ENCODE data around the gene PPARD. TPM values are rescaled to one million over a fixed set of nuclear protein-coding genes. Genes with fewer than 3 reads are reported as not detected.
A peak's percentile ranks its signal among the peaks of the same experiment; 100 is the strongest.

The PPARD gene
- total and polyA plus RNA-seq, 2 of the 13 experiments (the other 11 are each of a cell fraction or from before 2014, with no cell fraction given), result 6.1 to 13.3 TPM

DNA sequence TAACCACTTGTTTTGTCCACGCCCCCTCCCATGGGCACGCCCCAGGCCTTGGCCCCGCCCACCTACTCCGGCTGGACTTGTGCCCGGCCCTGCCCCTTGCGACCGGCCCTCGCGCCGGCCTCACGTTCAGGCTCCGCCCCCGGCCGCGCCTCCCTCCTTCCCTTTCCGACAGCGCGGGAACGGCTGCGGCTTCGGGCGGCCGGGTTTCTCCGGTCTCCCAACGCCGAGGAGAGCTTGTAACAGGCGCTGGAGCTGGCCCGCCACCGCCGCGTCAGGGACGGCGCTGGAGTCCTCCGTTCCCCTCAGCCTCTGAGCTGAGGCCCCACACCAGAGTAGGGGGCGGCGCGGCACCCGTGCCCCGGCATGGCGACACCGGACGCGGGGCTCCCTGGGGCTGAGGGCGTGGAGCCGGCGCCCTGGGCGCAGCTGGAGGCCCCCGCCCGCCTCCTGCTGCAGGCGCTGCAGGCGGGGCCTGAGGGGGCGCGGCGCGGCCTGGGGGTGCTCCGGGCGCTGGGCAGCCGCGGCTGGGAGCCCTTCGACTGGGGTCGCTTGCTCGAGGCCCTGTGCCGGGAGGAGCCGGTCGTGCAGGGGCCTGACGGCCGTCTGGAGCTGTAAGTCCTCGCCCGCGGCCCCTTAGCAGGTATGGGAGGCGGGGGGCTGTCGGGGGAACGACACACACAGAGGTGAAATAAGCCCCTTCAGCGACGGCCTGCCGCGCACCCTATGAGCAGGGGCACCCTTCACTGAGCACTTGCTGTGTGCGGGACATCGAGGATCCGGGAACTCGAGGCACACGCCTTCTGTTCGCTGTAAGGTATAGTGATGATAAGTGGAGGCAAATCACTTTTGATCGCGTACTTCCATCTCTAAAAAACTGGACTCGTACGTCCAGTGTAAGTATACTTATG is 110.1 kb downstream of the PPARD start, which contains the start of gene FANCE (continued):
- TF ChIP-seq PAWR (CRISPR knock-in tag; IDR thresholded peaks at IDR 0.05; ENCODE audit: borderline replicate concordance) (no peak), FLYWCH1 (CRISPR knock-in tag; IDR thresholded peaks at IDR 0.05) (no peak), NCOR1 (IDR thresholded peaks at IDR 0.05; ENCODE audit: borderline replicate concordance, low read length) (no peak), PLRG1 (conservative IDR thresholded peaks at IDR 0.05) (no peak), ZNF567 (CRISPR knock-in tag; IDR thresholded peaks at IDR 0.05; ENCODE audit: borderline replicate concordance) (peak; percentile 70; the same call in 1 of the 2 replicates), PAF1 (CRISPR knock-in tag; IDR thresholded peaks at IDR 0.05) (no peak), ZNF317 (CRISPR knock-in tag; IDR thresholded peaks at IDR 0.05) (0 out of 2 replicates have a peak, but pooled peaks have one; percentile 39), ZNF83 (CRISPR knock-in tag; IDR thresholded peaks at IDR 0.05; ENCODE audit: borderline replicate concordance) (peak; percentile 57; the same call in 1 of the 2 replicates), ZNF460 (CRISPR knock-in tag; IDR thresholded peaks at IDR 0.05; ENCODE audit: borderline replicate concordance) (no peak), ZNF607 (CRISPR knock-in tag; IDR thresholded peaks at IDR 0.05; ENCODE audit: borderline replicate concordance) (peak; percentile 94), KDM1A (CRISPR knock-in tag; IDR thresholded peaks at IDR 0.05) (no peak), TGIF2 (CRISPR knock-in tag; IDR thresholded peaks at IDR 0.05) (0 out of 2 replicates have a peak, but pooled peaks have one; percentile 79), ZNF207 (IDR thresholded peaks at IDR 0.05; ENCODE audit: borderline replicate concordance) (no peak), TOE1 (CRISPR knock-in tag; IDR thresholded peaks at IDR 0.05) (no peak; the same call in 1 of the 2 replicates), ZNF766 (CRISPR knock-in tag; IDR thresholded peaks at IDR 0.05; ENCODE audit: borderline replicate concordance) (peak; percentile 89), NFYB (CRISPR knock-in tag; IDR thresholded peaks at IDR 0.05) (peak; percentile 44), SMYD3 (CRISPR knock-in tag; IDR thresholded peaks at IDR 0.05) (peak; percentile 78; the same call in 1 of the 2 replicates)
- TF ChIP-seq, protein P1, sequence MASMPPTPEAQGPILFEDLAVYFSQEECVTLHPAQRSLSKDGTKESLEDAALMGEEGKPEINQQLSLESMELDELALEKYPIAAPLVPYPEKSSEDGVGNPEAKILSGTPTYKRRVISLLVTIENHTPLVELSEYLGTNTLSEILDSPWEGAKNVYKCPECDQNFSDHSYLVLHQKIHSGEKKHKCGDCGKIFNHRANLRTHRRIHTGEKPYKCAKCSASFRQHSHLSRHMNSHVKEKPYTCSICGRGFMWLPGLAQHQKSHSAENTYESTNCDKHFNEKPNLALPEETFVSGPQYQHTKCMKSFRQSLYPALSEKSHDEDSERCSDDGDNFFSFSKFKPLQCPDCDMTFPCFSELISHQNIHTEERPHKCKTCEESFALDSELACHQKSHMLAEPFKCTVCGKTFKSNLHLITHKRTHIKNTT (CRISPR knock-in tag; IDR thresholded peaks at IDR 0.05), result no peak
- TF ChIP-seq, protein P2, sequence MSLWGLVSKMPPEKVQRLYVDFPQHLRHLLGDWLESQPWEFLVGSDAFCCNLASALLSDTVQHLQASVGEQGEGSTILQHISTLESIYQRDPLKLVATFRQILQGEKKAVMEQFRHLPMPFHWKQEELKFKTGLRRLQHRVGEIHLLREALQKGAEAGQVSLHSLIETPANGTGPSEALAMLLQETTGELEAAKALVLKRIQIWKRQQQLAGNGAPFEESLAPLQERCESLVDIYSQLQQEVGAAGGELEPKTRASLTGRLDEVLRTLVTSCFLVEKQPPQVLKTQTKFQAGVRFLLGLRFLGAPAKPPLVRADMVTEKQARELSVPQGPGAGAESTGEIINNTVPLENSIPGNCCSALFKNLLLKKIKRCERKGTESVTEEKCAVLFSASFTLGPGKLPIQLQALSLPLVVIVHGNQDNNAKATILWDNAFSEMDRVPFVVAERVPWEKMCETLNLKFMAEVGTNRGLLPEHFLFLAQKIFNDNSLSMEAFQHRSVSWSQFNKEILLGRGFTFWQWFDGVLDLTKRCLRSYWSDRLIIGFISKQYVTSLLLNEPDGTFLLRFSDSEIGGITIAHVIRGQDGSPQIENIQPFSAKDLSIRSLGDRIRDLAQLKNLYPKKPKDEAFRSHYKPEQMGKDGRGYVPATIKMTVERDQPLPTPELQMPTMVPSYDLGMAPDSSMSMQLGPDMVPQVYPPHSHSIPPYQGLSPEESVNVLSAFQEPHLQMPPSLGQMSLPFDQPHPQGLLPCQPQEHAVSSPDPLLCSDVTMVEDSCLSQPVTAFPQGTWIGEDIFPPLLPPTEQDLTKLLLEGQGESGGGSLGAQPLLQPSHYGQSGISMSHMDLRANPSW (CRISPR knock-in tag; IDR thresholded peaks at IDR 0.05; ENCODE audit: borderline replicate concordance), result no peak
- TF ChIP-seq, protein P3, sequence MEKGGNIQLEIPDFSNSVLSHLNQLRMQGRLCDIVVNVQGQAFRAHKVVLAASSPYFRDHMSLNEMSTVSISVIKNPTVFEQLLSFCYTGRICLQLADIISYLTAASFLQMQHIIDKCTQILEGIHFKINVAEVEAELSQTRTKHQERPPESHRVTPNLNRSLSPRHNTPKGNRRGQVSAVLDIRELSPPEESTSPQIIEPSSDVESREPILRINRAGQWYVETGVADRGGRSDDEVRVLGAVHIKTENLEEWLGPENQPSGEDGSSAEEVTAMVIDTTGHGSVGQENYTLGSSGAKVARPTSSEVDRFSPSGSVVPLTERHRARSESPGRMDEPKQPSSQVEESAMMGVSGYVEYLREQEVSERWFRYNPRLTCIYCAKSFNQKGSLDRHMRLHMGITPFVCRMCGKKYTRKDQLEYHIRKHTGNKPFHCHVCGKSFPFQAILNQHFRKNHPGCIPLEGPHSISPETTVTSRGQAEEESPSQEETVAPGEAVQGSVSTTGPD (CRISPR knock-in tag; IDR thresholded peaks at IDR 0.05), result no peak
- TF ChIP-seq, protein P4, sequence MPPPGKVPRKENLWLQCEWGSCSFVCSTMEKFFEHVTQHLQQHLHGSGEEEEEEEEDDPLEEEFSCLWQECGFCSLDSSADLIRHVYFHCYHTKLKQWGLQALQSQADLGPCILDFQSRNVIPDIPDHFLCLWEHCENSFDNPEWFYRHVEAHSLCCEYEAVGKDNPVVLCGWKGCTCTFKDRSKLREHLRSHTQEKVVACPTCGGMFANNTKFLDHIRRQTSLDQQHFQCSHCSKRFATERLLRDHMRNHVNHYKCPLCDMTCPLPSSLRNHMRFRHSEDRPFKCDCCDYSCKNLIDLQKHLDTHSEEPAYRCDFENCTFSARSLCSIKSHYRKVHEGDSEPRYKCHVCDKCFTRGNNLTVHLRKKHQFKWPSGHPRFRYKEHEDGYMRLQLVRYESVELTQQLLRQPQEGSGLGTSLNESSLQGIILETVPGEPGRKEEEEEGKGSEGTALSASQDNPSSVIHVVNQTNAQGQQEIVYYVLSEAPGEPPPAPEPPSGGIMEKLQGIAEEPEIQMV (CRISPR knock-in tag; IDR thresholded peaks at IDR 0.05; ENCODE audit: low read depth), result no peak; the same call in 1 of the 2 replicates
- TF ChIP-seq, protein P5, sequence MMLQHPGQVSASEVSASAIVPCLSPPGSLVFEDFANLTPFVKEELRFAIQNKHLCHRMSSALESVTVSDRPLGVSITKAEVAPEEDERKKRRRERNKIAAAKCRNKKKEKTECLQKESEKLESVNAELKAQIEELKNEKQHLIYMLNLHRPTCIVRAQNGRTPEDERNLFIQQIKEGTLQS (CRISPR knock-in tag; IDR thresholded peaks at IDR 0.05), result no peak

All from HepG2 (cell line).